NCI-H748 (cell line): ENCODE measurements around the gene PLXDC1.
A peak's percentile ranks its signal among the peaks of the same experiment; 100 is the strongest.
"Not testable (repeated sequence)": the region's sequence is repeated elsewhere in the genome, so short reads cannot be mapped to it uniquely, and the experiment has no call there.

Source experiments
- DNase-seq: peaks from one replicate; lab custom pipeline; 2025; ENCODE audit not compliant: unreplicated experiment; lab: John Stamatoyannopoulos, UW

PLXDC1 gene

GRCh38 chr17:39130205-39130604, 21.2 kb downstream of the PLXDC1 start:
- DNase-seq: no peak

GRCh38 chr17:39129544-39129943, 21.9 kb downstream of the PLXDC1 start:
- DNase-seq: not testable (repeated sequence)

GRCh38 chr17:39126436-39126835, 25.0 kb downstream of the PLXDC1 start:
- no peak for DNase-seq

GRCh38 chr17:39125143-39125875, 26.1 kb downstream of the PLXDC1 start:
- DNase-seq: no peak

GRCh38 chr17:39123627-39124026, 27.8 kb downstream of the PLXDC1 start:
- no peak for DNase-seq

- no peak for DNase-seq
These were observed 28.4 kb downstream of the PLXDC1 start for GRCh38 chr17:39122991-39123390.

GRCh38 chr17:39121919-39122318, 29.5 kb downstream of the PLXDC1 start:
- DNase-seq: not testable (repeated sequence)

GRCh38 chr17:39118674-39119419, 32.6 kb downstream of the PLXDC1 start:
- DNase-seq: no peak

GRCh38 chr17:39116224-39116623, 35.2 kb downstream of the PLXDC1 start:
- DNase-seq: no peak

- no peak for DNase-seq
These were observed 36.3 kb downstream of the PLXDC1 start for GRCh38 chr17:39115135-39115534.

- DNase-seq: no peak
These were observed 36.7 kb downstream of the PLXDC1 start for GRCh38 chr17:39114723-39115122.

- no peak for DNase-seq
These were observed 37.6 kb downstream of the PLXDC1 start for GRCh38 chr17:39113871-39114270.

- peak; percentile 15 for DNase-seq
These were observed 40.9 kb downstream of the PLXDC1 start for GRCh38 chr17:39110435-39111136.

- no peak for DNase-seq
These were observed 42.7 kb downstream of the PLXDC1 start for GRCh38 chr17:39108461-39109375.

- no peak for DNase-seq
These were observed 43.5 kb downstream of the PLXDC1 start for GRCh38 chr17:39107973-39108372.

- DNase-seq: no peak
These were observed 44.3 kb downstream of the PLXDC1 start for GRCh38 chr17:39107155-39107554.

- DNase-seq: no peak
These were observed 45.7 kb downstream of the PLXDC1 start for GRCh38 chr17:39105705-39106104.

GRCh38 chr17:39104657-39105056, 46.8 kb downstream of the PLXDC1 start:
- no peak for DNase-seq

- no peak for DNase-seq
These were observed 47.4 kb downstream of the PLXDC1 start for GRCh38 chr17:39104046-39104445.

- DNase-seq: no peak
These were observed 50.3 kb downstream of the PLXDC1 start for GRCh38 chr17:39101091-39101490.

- no peak for DNase-seq
These were observed 50.9 kb downstream of the PLXDC1 start for GRCh38 chr17:39100530-39100929.
